Measurements from ENCODE around the gene CCR7.

The CCR7 gene

GRCh38 chr17:40516581-40517285 lies 48.5 kb downstream of the CCR7 start:
- no peak overlapping the region for H3K27ac Mint-ChIP-seq
- H3K36me3 Mint-ChIP-seq (ENCODE audit: low read depth), result no peaks in the 10 kb centered on the region
- no peak for DNase-seq
- peaks cover 14% of the 10 kb centered on the region for H3K27me3 Mint-ChIP-seq (ENCODE audit: low read depth, poor library complexity)
- H3K4me3 Mint-ChIP-seq, result no peak overlapping the region
- TF ChIP-seq CTCF (IDR thresholded peaks at IDR 0.05), result no peak
- no peaks in the 10 kb centered on the region for H3K9me3 Mint-ChIP-seq
- peaks cover 30% of the 10 kb centered on the region for H3K4me1 Mint-ChIP-seq

- Mint-ChIP-seq H3K36me3 (ENCODE audit: low read depth) (no peaks in the 10 kb centered on the region), H3K27me3 (ENCODE audit: low read depth, poor library complexity) (peaks cover 14% of the 10 kb centered on the region), H3K4me3 (no peak overlapping the region), H3K27ac (no peak overlapping the region), H3K4me1 (peaks cover 37% of the 10 kb centered on the region), H3K9me3 (no peaks in the 10 kb centered on the region)
- no peak for DNase-seq
- no peak for TF ChIP-seq CTCF (IDR thresholded peaks at IDR 0.05)
Measured at GRCh38 chr17:40515491-40516041, 49.7 kb downstream of the CCR7 start.

GRCh38 chr17:40515011-40515410 lies 50.3 kb downstream of the CCR7 start:
- Mint-ChIP-seq H3K36me3 (ENCODE audit: low read depth) (no peaks in the 10 kb centered on the region), H3K4me1 (peaks cover 40% of the 10 kb centered on the region), H3K27me3 (ENCODE audit: low read depth, poor library complexity) (peaks cover 14% of the 10 kb centered on the region), H3K4me3 (no peak overlapping the region), H3K9me3 (no peaks in the 10 kb centered on the region), H3K27ac (no peak overlapping the region)
- DNase-seq, result no peak
- no peak for TF ChIP-seq CTCF (IDR thresholded peaks at IDR 0.05)

GRCh38 chr17:40514013-40514875 lies 51.0 kb downstream of the CCR7 start:
- H3K9me3 Mint-ChIP-seq, result no peaks in the 10 kb centered on the region
- H3K27me3 Mint-ChIP-seq (ENCODE audit: low read depth, poor library complexity), result peaks cover 14% of the 10 kb centered on the region
- H3K4me3 Mint-ChIP-seq, result no peak overlapping the region
- TF ChIP-seq CTCF (IDR thresholded peaks at IDR 0.05), result no peak
- DNase-seq, result no peak
- no peak overlapping the region for H3K27ac Mint-ChIP-seq
- H3K36me3 Mint-ChIP-seq (ENCODE audit: low read depth), result no peaks in the 10 kb centered on the region
- peaks cover 46% of the 10 kb centered on the region for H3K4me1 Mint-ChIP-seq

GRCh38 chr17:40511667-40512220 lies 53.5 kb downstream of the CCR7 start:
- Mint-ChIP-seq H3K27ac (no peak overlapping the region), H3K9me3 (no peaks in the 10 kb centered on the region), H3K4me3 (no peak overlapping the region), H3K36me3 (ENCODE audit: low read depth) (no peaks in the 10 kb centered on the region), H3K4me1 (peaks cover 49% of the 10 kb centered on the region), H3K27me3 (ENCODE audit: low read depth, poor library complexity) (peaks cover 10% of the 10 kb centered on the region)
- DNase-seq, result no peak
- TF ChIP-seq CTCF (IDR thresholded peaks at IDR 0.05), result no peak
